ENCODE data around the gene SLC22A23.

DNA sequence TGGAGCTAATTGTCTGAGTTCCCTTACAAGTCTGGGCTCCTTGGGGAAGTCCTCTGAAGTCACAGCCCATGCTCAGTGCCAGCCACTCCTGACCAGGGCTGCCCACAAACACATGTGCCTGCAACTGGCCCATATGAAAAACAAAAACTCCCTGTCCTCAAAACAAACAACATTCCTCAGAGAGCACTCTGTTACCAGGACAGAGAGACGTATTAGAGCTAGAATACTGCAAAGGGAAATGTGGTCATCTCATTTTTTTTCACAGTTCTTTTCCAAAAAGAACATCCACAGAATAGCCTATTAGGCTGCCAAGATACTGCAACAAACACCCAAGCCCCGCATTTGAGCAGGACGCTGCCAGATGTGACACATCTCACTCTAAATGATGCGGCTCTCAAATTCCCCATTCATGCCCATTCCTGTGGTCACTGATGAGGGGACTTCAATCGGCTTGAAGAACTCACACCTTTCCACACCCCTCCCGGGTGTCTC is 71.1 kb downstream of the SLC22A23 start:
- TF ChIP-seq, protein P1, sequence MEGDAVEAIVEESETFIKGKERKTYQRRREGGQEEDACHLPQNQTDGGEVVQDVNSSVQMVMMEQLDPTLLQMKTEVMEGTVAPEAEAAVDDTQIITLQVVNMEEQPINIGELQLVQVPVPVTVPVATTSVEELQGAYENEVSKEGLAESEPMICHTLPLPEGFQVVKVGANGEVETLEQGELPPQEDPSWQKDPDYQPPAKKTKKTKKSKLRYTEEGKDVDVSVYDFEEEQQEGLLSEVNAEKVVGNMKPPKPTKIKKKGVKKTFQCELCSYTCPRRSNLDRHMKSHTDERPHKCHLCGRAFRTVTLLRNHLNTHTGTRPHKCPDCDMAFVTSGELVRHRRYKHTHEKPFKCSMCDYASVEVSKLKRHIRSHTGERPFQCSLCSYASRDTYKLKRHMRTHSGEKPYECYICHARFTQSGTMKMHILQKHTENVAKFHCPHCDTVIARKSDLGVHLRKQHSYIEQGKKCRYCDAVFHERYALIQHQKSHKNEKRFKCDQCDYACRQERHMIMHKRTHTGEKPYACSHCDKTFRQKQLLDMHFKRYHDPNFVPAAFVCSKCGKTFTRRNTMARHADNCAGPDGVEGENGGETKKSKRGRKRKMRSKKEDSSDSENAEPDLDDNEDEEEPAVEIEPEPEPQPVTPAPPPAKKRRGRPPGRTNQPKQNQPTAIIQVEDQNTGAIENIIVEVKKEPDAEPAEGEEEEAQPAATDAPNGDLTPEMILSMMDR (IDR thresholded peaks at IDR 0.05): no peak
- no peak for TF ChIP-seq POLR2A (IDR thresholded peaks at IDR 0.05)

Data from adrenal gland (tissue), 5 donors.